Mesodermal cell (in vitro differentiated cells): Measurements from ENCODE around the gene SYK.

Source experiments
- H3K27ac ChIP-seq: 2 replicates; pipeline ENCODE4 v1.7.0; 2013; ENCODE audit warnings: mild to moderate bottlenecking, low read depth, low read length, moderate library complexity; ENCODE audit not compliant: severe bottlenecking
- H3K36me3 ChIP-seq: 2 replicates; pipeline ENCODE4 v1.7.1; 2013; ENCODE audit warnings: mild to moderate bottlenecking, low read length, moderate library complexity; ENCODE audit not compliant: control insufficient read depth, insufficient read depth
- H3K4me1 ChIP-seq: one replicate; pipeline ENCODE4 v1.7.1; 2013; ENCODE audit warnings: mild to moderate bottlenecking, low read length; ENCODE audit not compliant: insufficient read depth, control insufficient read depth, poor library complexity, severe bottlenecking
- H3K4me3 ChIP-seq: 2 replicates; pipeline ENCODE4 v1.7.0; 2013; ENCODE audit warnings: low read length, control low read depth, mild to moderate bottlenecking; ENCODE audit not compliant: insufficient read depth, poor library complexity, severe bottlenecking; ENCODE audit errors: extremely low read depth
- H3K9me3 ChIP-seq: 2 replicates; pipeline ENCODE4 v1.7.1; 2013; ENCODE audit warnings: mild to moderate bottlenecking, low read length, moderate library complexity; ENCODE audit not compliant: control insufficient read depth
- WGBS, 2 experiments: methylation state at CpG; one replicate each; pipeline ENCODE4 v1.1.5; 2013; ENCODE audit warnings: missing lambda C conversion rate in 2 of 2; ENCODE audit not compliant: insufficient coverage in 2 of 2; 5-methylcytosine and 5-hydroxymethylcytosine counted together

Gene SYK

DNA sequence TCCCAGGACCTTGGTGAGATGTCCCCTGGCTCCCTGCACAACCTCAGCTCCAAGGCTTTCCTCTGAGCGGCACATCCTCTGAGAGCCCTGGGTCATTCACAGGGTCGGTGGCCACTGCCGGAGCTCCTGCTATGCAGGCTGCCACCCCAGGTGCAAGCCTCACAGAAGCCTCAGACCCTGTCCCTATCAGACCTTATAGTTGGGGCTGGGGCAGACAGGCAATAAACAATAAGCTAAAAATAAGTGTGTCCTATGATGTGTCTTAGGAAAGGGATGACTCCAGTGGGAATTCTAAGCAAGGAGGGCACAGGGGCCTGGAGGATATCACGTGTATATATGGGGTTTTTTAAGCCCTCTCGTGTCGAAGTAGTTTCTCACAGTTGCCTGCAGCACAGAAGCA is 91.3 kb downstream of the SYK start:
- Histone ChIP-seq H3K9me3 (no peaks in the 10 kb centered on the region), H3K36me3 (no peaks in the 10 kb centered on the region), H3K4me1 (peaks cover 5% of the 10 kb centered on the region), H3K4me3 (no peak overlapping the region), H3K27ac (peak overlapping the region; percentile 36)
- WGBS, 2 experiments: 76 to 89% methylated on average over 6 of the region's 6 CpGs

DNA sequence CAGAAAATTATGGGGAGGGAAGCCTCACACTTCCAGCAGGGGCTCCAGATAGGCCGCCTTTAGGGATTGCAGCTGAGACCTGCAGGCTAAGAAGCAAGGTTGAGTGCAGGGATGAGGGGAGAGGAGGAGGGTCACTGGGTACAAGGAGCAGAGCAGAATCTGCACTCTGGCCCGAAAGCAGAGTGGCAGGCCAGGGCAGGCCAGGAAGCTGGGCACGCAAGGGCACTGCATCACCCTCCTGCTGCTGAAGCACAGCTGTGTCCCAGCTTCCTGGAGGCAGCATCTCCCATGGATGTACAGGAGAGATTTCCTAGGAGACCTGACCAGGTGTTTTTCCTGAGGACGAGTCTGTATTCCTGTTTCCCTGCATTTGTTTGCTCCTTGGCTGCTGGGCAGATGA is 92.1 kb downstream of the SYK start:
- peaks cover 5% of the 10 kb centered on the region for H3K4me1 ChIP-seq
- no peak overlapping the region for H3K4me3 ChIP-seq
- 89 to 91% methylated on average over 3 to 4 of the region's 4 CpGs for WGBS, 2 experiments
- no peaks in the 10 kb centered on the region for H3K9me3 ChIP-seq
- H3K27ac ChIP-seq: no peak overlapping the region
- no peaks in the 10 kb centered on the region for H3K36me3 ChIP-seq

DNA sequence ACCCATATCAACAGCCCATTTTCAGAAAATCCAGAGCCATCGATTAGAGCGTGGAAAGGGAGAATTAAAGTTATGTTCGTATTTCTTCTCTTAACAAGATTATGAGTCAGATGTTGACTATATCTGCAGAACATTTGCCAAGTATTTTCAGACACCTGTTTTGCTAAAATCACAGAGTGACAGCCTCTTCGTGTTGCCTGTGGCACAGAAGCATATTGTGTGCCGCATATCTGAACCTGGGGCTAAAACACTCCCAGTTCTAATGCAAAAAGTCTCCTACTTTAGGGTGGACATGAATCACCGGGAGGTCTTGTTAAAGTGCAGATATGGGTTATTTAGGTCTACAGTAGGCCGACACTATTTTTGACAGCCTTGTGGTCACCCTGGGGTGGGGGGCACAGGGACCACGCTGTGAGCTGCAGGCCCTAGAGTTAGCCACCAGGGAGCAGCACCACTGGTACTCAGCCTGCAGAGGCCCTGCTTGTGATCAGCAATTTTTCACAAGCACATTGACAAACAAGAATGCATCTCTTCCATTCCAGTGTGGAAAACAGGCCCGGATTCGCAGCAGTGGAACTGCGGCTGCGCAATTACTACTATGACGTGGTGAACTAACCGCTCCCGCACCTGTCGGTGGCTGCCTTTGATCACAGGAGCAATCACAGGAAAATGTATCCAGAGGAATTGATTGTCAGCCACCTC is 93.5 kb downstream of the SYK start:
- no peaks in the 10 kb centered on the region for H3K9me3 ChIP-seq
- no peak overlapping the region for H3K4me3 ChIP-seq
- H3K36me3 ChIP-seq: no peaks in the 10 kb centered on the region
- peaks cover 5% of the 10 kb centered on the region for H3K4me1 ChIP-seq
- WGBS, 2 experiments: 87% methylated on average over 13 to 15 of the region's 16 CpGs
- no peak overlapping the region for H3K27ac ChIP-seq

DNA sequence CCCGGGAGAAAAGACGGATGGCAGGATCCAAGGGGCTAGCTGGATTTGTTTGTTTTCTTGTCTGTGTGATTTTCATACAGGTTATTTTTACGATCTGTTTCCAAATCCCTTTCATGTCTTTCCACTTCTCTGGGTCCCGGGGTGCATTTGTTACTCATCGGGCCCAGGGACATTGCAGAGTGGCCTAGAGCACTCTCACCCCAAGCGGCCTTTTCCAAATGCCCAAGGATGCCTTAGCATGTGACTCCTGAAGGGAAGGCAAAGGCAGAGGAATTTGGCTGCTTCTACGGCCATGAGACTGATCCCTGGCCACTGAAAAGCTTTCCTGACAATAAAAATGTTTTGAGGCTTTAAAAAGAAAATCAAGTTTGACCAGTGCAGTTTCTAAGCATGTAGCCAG is 94.2 kb downstream of the SYK start:
- no peaks in the 10 kb centered on the region for H3K36me3 ChIP-seq
- H3K4me1 ChIP-seq: peaks cover 5% of the 10 kb centered on the region
- no peak overlapping the region for H3K4me3 ChIP-seq
- no peaks in the 10 kb centered on the region for H3K9me3 ChIP-seq
- 51 to 75% methylated on average over 3 to 4 of the region's 7 CpGs for WGBS, 2 experiments
- H3K27ac ChIP-seq: no peak overlapping the region

DNA sequence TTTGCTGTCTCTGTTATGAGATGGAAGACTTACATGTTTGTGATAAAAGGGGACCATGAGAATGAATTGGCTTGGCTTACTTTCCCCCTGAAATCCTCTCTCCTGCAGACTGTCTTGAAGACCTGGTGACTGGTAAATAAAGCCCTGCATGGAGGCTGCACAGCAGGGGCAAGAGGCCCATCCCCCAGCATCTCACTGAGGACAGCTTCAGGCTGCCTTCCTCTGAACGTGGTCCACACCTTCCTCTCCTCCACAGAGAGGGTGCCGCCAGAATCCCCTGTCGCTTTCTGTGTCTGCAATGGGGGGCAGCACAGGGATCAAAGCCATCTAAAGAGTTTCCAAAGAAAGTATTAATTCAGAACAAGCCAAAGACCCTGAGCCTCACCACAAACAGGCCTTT is 94.6 kb downstream of the SYK start:
- H3K27ac ChIP-seq: no peak overlapping the region

DNA sequence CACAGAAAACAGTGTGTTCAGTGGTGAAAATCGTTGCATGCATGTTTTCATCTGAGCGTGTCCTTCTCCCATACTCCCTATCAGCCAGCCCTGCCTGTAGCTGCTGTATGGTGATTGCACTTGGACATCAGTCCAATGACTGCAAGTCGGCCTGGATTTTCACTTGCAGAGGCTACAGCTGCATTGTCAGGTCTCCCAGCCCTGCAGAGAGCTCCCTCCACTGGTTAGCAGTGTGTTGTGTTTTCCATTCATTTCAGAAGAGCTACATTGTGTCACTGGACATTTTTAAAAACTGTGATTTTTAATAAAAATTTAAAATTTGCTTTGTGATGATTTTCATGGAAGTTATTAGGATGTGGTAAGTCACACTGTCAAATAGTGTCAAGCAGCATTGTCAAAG is 96.6 kb downstream of the SYK start:
- Histone ChIP-seq H3K4me1 (peaks cover 5% of the 10 kb centered on the region), H3K4me3 (no peak overlapping the region), H3K9me3 (peaks cover 7% of the 10 kb centered on the region), H3K27ac (no peak overlapping the region), H3K36me3 (no peaks in the 10 kb centered on the region)
- WGBS, 2 experiments: 67 to 80% methylated on average over 2 to 3 of the region's 3 CpGs

More for the DNA sequence above, 94.6 kb downstream of the SYK start:
- H3K36me3 ChIP-seq: no peaks in the 10 kb centered on the region
- no peak overlapping the region for H3K4me3 ChIP-seq
- WGBS, 2 experiments: 6 to 35% methylated on average over 2 to 3 of the region's 3 CpGs
- H3K4me1 ChIP-seq: peaks cover 5% of the 10 kb centered on the region
- H3K9me3 ChIP-seq: no peaks in the 10 kb centered on the region

DNA sequence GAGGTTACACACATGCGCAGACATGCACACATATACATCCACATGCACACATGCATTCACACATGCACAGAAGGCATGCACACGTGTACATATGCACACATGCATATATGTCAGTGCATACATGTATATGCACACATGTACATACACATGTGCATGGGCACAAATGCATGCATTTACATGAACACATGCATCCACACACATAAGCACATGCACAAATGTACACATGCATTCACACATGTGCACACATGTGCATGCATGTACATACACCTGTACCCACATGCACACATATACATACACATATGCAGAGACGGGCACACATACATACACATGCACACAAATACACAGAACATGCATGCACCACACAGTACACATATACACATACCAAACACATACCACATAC is 97.7 kb downstream of the SYK start:
- peaks cover 10% of the 10 kb centered on the region for H3K9me3 ChIP-seq
- H3K4me3 ChIP-seq: no peak overlapping the region
- WGBS, 2 experiments: 89% methylated on average over 2 to 3 of the region's 3 CpGs
- no peaks in the 10 kb centered on the region for H3K36me3 ChIP-seq
- H3K4me1 ChIP-seq: peaks cover 5% of the 10 kb centered on the region
- no peak overlapping the region for H3K27ac ChIP-seq

DNA sequence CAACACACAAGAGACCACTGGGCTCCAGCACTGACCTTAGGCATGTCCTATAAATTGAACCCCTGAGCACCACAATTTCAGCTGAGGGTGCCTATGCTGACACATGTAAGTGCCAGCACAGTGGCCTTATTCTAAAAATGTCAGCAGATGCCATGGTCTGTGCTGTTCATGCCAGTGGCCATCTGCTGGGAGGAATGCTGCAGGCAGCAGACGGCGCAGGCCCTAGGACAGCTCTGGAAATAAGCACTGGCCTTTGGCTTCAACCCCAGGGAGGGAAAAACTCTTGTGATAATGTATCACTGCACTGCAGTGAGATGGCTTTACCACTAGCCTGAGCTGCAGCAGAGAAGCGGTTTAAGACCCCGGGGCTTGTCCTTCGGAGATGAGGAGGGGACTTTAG is 98.5 kb downstream of the SYK start:
- Histone ChIP-seq H3K36me3 (no peaks in the 10 kb centered on the region), H3K9me3 (peaks cover 10% of the 10 kb centered on the region), H3K4me1 (peaks cover 5% of the 10 kb centered on the region), H3K27ac (no peak overlapping the region), H3K4me3 (no peak overlapping the region)
- WGBS, 2 experiments: 79 to 87% methylated on average over 3 to 5 of the region's 5 CpGs

DNA sequence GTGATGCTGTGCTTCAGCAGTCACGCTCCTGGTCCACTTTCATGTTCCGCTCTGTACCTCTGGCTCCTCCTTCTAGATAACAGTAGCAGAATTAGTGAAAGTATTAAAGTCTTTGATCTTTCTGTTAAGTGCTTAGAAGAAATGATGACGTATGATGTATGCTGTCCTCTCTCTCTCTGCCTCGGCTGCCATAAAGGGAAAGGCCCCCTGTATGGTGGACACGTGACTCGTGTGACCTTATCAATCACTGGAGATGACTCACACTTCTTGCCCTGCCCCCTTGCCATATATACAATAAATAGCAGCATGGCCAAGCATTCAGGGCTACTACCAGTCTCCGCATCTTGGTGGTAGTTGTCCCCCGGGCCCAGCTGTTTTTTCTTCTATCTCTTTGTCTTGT is 100.3 kb downstream of the SYK start:
- H3K36me3 ChIP-seq: no peaks in the 10 kb centered on the region
- H3K27ac ChIP-seq: no peak overlapping the region
- no peaks in the 10 kb centered on the region for H3K4me1 ChIP-seq
- peaks cover 10% of the 10 kb centered on the region for H3K9me3 ChIP-seq
- WGBS, 2 experiments: 90 to 91% methylated on average over 5 to 6 of the region's 8 CpGs
- no peak overlapping the region for H3K4me3 ChIP-seq

DNA sequence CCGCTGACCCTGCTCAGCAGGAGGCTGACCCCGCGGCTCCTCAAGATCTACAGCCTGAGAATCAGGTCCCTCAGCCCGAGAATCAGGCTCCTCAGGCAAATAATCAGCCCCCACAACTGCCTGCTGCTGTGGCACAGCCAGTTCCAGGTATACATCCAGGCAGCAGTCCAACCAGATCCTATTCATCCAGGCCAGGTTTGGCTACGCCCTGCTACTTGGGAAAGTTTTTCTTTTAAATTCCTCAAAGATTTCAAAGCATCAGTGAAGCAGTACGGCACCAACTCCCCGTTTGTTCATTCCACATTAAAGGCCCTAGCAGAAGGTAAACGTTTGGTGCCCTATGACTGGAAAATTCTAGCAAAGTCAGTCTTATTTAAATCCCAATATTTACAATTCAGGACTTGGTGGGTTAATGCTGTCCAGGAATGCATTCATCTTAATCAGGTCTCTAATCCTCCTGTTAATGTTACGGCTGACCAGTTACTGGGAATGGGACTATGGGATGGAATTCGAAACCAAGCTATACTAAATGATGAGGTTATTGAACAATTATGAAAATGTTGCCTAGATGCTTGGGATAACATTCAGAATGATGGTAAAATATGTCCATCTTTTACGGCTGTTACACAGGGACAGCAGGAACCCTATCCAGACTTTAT is 102.3 kb downstream of the SYK start:
- WGBS, 2 experiments: 80 to 84% methylated on average over 11 of the region's 11 CpGs
- no peak overlapping the region for H3K27ac ChIP-seq
- H3K36me3 ChIP-seq: no peaks in the 10 kb centered on the region
- peaks cover 10% of the 10 kb centered on the region for H3K9me3 ChIP-seq
- H3K4me3 ChIP-seq: no peak overlapping the region
- H3K4me1 ChIP-seq: no peaks in the 10 kb centered on the region
